ENCODE results near the gene ABCC8.

- no peak for TF ChIP-seq POLR2A (IDR thresholded peaks at IDR 0.05; ENCODE audit: low read depth, low read length)
- no peak for TF ChIP-seq TAF1 (IDR thresholded peaks at IDR 0.05; ENCODE audit: low read depth, low read length)
Observed at GRCh38 chr11:17477084-17477333, 364 bp upstream of the ABCC8 start.
